HEK293T (cell line): Measurements from ENCODE around the gene CLCN7.

Experiments used
- ARNT ChIP-seq: fragments of 450-650 bp; IDR thresholded peaks from 2 replicates; pipeline ENCODE4 v1.6.1; 2017; ENCODE audit warnings: mild to moderate bottlenecking
- BHLHE40 ChIP-seq: fragments of 450-650 bp; IDR thresholded peaks from 2 replicates; pipeline ENCODE4 v1.6.1; 2016; ENCODE audit warnings: mild to moderate bottlenecking, moderate library complexity, borderline replicate concordance
- ELF4 ChIP-seq: fragments of 450-650 bp; IDR thresholded peaks from 2 replicates; pipeline ENCODE4 v1.6.1; 2017; ENCODE audit warnings: antibody characterized with exemption
- FOXA1 ChIP-seq: fragments of 450-650 bp; IDR thresholded peaks from 2 replicates; pipeline ENCODE4 v1.6.1; 2016; ENCODE audit warnings: mild to moderate bottlenecking
- FOXM1 ChIP-seq: fragments of 450-650 bp; IDR thresholded peaks from 2 replicates; pipeline ENCODE4 v1.6.1; 2017; ENCODE audit warnings: mild to moderate bottlenecking, borderline replicate concordance
- HDGF ChIP-seq: fragments of 450-650 bp; IDR thresholded peaks from 2 replicates; pipeline ENCODE4 v1.6.1; 2017; ENCODE audit warnings: antibody characterized with exemption, borderline replicate concordance
- L3MBTL2 ChIP-seq: fragments of 450-650 bp; conservative IDR thresholded peaks from 2 replicates; pipeline ENCODE4 v1.6.1; 2016; ENCODE audit warnings: mild to moderate bottlenecking
- LEF1 ChIP-seq: fragments of 450-650 bp; IDR thresholded peaks from 2 replicates; pipeline ENCODE4 v1.6.1; 2017; ENCODE audit warnings: mild to moderate bottlenecking, borderline replicate concordance
- PKNOX1 ChIP-seq: fragments of 450-650 bp; IDR thresholded peaks from 2 replicates; pipeline ENCODE4 v1.6.1; 2016
- SP1 ChIP-seq: fragments of 450-650 bp; IDR thresholded peaks from 2 replicates; pipeline ENCODE4 v1.6.1; 2017
- SUZ12 ChIP-seq: fragments of 450-650 bp; IDR thresholded peaks from 2 replicates; pipeline ENCODE4 v1.6.1; 2016; ENCODE audit warnings: mild to moderate bottlenecking

- TF ChIP-seq SUZ12 (no peak), SP1 (no peak), LEF1 (no peak), BHLHE40 (no peak), FOXM1 (no peak), ELF4 (no peak), PKNOX1 (no peak), HDGF (no peak), ARNT (no peak), FOXA1 (no peak), L3MBTL2 (no peak)
Measured at GRCh38 chr16:1433756-1434155, 41.1 kb downstream of the CLCN7 start.
